COR-L47 (cell line): Measurements from ENCODE around the gene SLC6A3.

ENCODE experiments used
- DNase-seq: peaks from one replicate; lab custom pipeline; 2025; lab: John Stamatoyannopoulos, UW

The SLC6A3 gene

GRCh38 chr5:1420211-1421195 lies 24.7 kb downstream of the SLC6A3 start:
- no peak for DNase-seq

- no peak for DNase-seq
Observed at GRCh38 chr5:1419476-1420210, 25.6 kb downstream of the SLC6A3 start.

- no peak for DNase-seq
Observed at GRCh38 chr5:1418921-1419280, 26.3 kb downstream of the SLC6A3 start.

- DNase-seq = no peak
Observed at GRCh38 chr5:1418238-1418920, 26.9 kb downstream of the SLC6A3 start.

DNA sequence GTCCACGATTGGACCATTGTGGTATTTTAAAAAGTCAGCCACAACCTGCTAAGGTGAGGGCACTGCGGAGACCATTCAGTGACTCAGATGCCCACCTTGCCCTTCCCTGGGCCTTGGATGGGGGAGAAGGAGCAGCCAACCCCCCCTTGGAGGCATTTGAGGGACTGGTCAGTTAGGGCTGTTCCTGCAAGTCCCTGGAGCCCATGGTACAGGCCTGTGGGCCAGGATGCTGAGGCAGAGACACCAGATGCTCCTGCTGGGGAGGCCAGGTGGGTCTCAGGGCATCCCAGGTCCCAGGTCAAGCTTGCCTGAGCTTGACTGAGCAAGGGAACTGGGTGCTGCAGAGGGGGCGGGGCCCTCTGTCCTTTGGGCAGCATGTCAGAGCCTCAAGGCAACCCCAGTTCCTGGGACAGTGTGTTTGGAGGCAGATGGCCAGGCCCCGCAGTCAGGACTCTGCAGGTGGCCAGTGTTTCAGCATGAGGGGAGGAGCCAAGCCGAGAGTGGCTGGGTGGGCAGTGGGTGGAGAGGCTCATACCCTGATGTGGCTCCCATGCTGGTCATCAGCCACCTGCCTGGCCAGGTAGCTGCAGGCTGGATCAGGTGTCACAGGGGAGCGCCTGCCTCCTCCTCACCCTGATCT lies 27.5 kb downstream of the SLC6A3 start:
- no peak for DNase-seq

GRCh38 chr5:1416856-1417469 lies 28.3 kb downstream of the SLC6A3 start:
- DNase-seq = no peak

DNA sequence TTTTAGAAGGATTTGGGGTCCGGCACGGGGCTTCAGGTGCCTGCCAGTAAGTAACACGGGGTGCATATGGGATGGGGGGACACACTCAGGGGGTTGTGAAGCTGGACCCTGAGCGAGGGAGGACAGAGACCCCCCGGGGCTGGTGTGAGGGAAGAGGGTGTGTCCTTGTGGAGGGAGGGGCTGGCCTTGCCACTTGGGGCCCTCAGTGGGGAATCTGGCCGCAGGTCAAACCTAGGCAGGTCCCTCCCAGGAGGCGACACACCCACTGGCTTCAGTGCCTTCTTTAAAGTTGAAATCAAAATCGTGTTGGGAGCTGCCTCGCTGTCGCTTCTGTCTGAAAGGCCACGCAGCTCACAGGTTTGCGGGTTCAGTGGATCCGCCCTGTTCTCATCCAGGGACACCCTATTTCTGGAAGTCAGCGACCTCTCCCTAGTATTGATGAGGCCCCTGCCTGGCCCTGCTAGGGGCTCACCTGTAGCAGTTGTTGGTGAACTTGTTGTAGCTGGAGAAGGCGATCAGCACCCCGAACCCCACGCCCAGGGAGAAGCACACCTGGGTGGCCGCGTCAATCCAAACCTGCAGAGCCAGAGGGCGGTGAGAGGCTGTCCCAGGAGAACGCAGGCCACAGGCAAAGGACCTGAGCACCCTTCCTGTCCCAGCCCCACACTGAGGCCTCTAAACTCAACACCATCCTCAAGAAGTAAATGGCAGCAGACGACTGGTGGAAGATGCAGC lies 29.4 kb downstream of the SLC6A3 start:
- DNase-seq = no peak

GRCh38 chr5:1415059-1415425 lies 30.2 kb downstream of the SLC6A3 start:
- no peak for DNase-seq

DNA sequence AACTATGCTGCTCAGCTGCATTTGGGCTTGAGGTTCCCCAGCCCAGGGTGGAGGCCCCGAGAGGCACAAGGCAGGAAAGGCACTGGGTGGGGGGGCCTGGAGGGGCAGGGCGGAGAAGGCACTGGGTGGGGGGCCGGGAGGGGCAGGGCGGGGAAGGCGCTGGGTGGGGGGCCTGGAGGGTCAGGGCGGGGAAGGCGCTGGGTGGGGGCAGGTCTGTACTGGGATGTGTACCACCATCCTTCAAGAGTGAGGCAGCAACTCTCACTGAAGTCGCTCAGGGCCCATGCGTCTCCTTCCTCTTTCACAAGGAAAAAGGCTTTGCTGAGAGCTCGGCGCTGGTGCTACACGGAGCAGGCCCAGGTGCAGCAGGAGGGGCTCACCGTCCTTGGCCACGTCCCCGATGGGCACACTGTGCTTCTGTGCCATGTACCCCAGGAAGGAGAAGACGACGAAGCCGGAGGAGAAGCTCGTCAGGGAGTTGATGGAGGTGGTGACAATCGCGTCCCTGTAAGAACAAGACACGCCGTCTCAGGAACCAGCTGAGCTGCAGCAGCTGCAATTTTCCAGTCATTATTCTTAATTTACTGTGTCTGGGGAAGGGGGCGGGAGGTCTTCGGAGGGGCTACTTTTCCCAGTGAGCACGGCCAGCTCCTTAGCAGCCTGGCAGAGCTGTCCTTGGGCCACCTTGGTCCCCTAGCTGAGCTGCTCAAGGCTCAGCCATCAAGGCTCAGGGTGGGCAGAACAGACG lies 30.8 kb downstream of the SLC6A3 start:
- no peak for DNase-seq

DNA sequence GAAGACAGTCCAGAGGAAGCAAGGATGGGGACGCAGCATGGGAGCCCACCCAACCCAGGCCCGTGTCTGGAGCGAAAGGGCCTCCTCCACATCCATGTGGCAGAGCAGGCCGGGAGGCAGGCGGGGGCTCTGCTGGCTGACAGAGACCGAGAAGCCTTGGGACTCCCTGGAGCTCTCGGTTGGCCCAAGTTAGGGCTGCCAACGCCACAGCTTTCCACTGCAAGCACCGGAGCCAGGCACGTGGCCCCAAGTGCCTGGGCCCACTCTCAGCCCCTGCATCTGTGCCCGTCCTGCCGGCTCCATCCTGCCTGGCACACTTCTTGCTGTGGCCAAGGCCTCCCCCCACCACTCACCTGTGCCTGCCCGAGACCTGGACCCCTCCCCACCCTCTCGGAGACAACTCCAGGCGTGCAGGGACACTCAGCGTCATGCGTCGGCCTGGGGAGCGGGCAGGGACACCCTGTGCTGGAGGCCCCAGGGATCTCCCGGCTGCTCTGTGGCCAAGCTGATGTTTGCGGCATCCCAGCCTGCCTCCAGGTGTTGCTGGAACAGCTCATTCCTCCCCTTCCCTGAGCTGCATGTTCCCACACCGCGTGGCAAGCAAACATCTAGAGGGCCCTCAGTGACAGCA lies 31.5 kb downstream of the SLC6A3 start:
- no peak for DNase-seq

- DNase-seq = no peak
Observed at GRCh38 chr5:1413211-1413610, 32.0 kb downstream of the SLC6A3 start.

DNA sequence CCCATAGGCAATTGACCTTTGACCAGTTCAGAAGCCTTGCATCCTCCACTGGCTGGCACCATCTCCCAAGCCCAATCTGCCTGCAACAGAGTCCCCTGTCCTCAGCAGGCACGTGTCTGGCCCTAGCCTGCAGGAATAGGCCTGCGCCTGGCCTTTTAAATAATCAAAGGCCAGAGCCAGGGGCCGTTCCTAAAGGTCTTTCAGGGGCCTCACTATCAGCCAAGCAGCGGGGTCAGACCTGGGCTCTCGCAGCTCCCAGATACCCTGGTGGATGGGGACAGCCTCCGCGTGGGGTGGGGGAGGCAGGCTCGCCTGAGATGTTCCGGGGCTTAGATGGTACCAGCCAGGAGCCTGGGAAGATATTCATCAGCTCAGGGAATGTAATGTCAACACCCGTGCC lies 32.6 kb downstream of the SLC6A3 start:
- no peak for DNase-seq

DNA sequence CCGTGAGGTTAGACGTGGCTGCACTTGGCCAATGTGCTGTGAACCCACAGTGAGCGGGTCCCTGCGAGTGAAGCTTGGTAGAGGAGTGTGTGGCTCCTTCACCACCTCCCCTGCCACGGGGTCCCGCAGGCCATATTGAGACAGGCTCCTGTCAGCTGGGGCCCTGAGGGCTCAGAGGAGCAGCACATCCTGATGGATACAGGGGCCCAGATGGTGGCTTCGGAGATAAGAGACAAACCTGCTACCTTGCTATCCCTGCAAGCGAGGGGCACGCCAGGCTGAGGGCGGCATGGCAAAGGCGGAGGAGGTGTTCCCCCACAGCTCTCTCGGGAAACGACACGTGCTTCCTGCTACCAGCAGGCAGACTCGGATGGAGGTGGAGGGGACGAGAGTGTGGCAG lies 33.1 kb downstream of the SLC6A3 start:
- DNase-seq = no peak

- no peak for DNase-seq
Observed at GRCh38 chr5:1411099-1411498, 34.1 kb downstream of the SLC6A3 start.

GRCh38 chr5:1410156-1411014 lies 34.9 kb downstream of the SLC6A3 start:
- DNase-seq = no peak

GRCh38 chr5:1409381-1410110 lies 35.7 kb downstream of the SLC6A3 start:
- no peak for DNase-seq

GRCh38 chr5:1406681-1407640 lies 38.3 kb downstream of the SLC6A3 start:
- no peak for DNase-seq
